Measurements from ENCODE around the gene SALL4. TPM values are rescaled to one million over a fixed set of nuclear protein-coding genes. Genes with fewer than 3 reads are reported as not detected.
"Not testable (repeated sequence)": the region's sequence is repeated elsewhere in the genome, so short reads cannot be mapped to it uniquely, and the experiment has no call there.

SALL4 gene
- total RNA-seq, 1 donor from 2014 or later: 65.4 TPM

- Mint-ChIP-seq H3K36me3 (ENCODE audit: low read depth, unreplicated experiment) (no peaks in the 10 kb centered on the region), H3K9me3 (ENCODE audit: unreplicated experiment) (no peaks in the 10 kb centered on the region), H3K27ac (ENCODE audit: unreplicated experiment) (no peak overlapping the region), H3K27me3 (ENCODE audit: unreplicated experiment) (no peaks in the 10 kb centered on the region), H3K4me3 (ENCODE audit: unreplicated experiment) (no peak overlapping the region), H3K4me1 (ENCODE audit: unreplicated experiment) (peaks cover 7% of the 10 kb centered on the region)
- no peak for DNase-seq (ENCODE audit: low spot score)
- no peak for TF ChIP-seq CTCF (IDR thresholded peaks at IDR 0.05; ENCODE audit: unreplicated experiment)
Observed at GRCh38 chr20:51747182-51747911, 55.0 kb downstream of the SALL4 start.

DNA sequence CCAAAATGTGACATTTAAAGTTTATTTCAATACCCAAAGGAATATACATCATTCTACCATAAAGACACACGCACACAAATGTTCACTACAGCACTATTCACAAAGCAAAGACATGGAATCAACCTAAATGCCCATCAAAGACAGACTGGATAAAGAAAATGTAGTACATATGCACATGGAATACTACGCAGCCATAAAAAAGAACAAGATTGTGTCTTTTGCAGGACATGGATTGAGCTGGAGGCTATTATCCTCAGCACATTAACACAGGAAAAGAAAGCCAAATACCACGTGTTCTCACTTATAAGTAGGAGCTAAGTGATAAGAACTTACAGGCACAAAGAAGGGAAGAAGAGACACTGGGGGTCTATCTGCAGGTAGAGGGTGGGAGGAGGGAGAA, 56.5 kb downstream of the SALL4 start:
- Mint-ChIP-seq H3K27me3 (ENCODE audit: unreplicated experiment) (no peaks in the 10 kb centered on the region), H3K36me3 (ENCODE audit: low read depth, unreplicated experiment) (no peaks in the 10 kb centered on the region), H3K4me1 (ENCODE audit: unreplicated experiment) (peaks cover 7% of the 10 kb centered on the region), H3K9me3 (ENCODE audit: unreplicated experiment) (no peaks in the 10 kb centered on the region), H3K27ac (ENCODE audit: unreplicated experiment) (no peak overlapping the region), H3K4me3 (ENCODE audit: unreplicated experiment) (no peak overlapping the region)
- no peak for TF ChIP-seq CTCF (IDR thresholded peaks at IDR 0.05; ENCODE audit: unreplicated experiment)
- DNase-seq (ENCODE audit: low spot score): no peak

DNA sequence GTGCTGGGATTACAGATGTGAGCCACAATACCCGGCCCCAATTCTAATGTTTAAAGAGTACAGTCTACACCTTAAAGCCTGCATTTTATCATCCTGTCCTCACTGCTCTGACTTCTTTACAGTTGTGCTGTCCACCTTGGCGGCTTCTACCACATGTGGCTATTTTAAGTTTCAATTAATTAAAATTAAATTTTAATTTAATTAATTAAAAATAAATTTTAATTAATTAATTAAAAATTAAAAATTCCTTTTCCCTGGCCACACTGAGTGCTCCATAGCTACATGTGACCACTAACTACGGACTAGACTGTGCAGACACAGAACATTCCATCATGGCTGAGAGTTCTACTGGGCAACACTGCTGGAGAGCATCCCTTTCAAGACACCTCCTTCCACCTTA, 61.5 kb downstream of the SALL4 start:
- no peak for DNase-seq (ENCODE audit: low spot score)
- no peak overlapping the region for H3K4me3 Mint-ChIP-seq (ENCODE audit: unreplicated experiment)
- H3K9me3 Mint-ChIP-seq (ENCODE audit: unreplicated experiment): no peaks in the 10 kb centered on the region
- H3K27ac Mint-ChIP-seq (ENCODE audit: unreplicated experiment): no peak overlapping the region
- no peaks in the 10 kb centered on the region for H3K36me3 Mint-ChIP-seq (ENCODE audit: low read depth, unreplicated experiment)
- H3K4me1 Mint-ChIP-seq (ENCODE audit: unreplicated experiment): peaks cover 3% of the 10 kb centered on the region
- TF ChIP-seq CTCF (IDR thresholded peaks at IDR 0.05; ENCODE audit: unreplicated experiment): no peak
- H3K27me3 Mint-ChIP-seq (ENCODE audit: unreplicated experiment): peaks cover under 1% of the 10 kb centered on the region

GRCh38 chr20:51740308-51740707, 62.0 kb downstream of the SALL4 start:
- not testable (repeated sequence) for DNase-seq (ENCODE audit: low spot score); H3K27ac Mint-ChIP-seq (ENCODE audit: unreplicated experiment); H3K4me3 Mint-ChIP-seq (ENCODE audit: unreplicated experiment); H3K4me1 Mint-ChIP-seq (ENCODE audit: unreplicated experiment); H3K36me3 Mint-ChIP-seq (ENCODE audit: low read depth, unreplicated experiment); H3K9me3 Mint-ChIP-seq (ENCODE audit: unreplicated experiment); H3K27me3 Mint-ChIP-seq (ENCODE audit: unreplicated experiment)

DNA sequence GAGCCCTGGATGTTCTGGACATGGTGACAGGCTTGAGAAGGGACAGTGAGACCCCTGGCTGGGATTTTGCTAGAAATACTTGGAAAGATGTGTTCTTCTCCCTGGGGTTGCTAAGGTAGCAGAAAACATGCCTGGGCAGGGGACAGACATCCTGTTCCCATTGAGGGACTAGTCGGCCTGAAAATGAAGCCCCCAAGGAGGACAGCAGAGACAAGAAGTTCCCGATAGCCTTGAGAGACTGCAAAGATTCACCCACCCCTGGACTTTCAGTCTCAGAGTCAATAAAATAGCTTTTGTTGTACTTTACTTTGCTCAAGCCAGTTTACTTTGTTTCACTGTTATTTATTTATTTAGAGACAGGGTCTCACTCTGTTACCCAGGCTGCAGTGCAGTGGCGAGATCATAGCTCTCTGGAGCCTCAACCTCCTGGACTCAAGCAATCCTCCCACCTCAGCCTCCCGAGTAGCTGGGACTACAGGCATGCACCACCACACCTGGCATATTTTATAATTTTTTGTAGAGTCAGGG, 62.5 kb downstream of the SALL4 start:
- Mint-ChIP-seq H3K4me1 (ENCODE audit: unreplicated experiment) (peaks cover 6% of the 10 kb centered on the region), H3K4me3 (ENCODE audit: unreplicated experiment) (no peak overlapping the region), H3K27ac (ENCODE audit: unreplicated experiment) (no peak overlapping the region), H3K27me3 (ENCODE audit: unreplicated experiment) (peaks cover 2% of the 10 kb centered on the region), H3K36me3 (ENCODE audit: low read depth, unreplicated experiment) (no peaks in the 10 kb centered on the region), H3K9me3 (ENCODE audit: unreplicated experiment) (no peaks in the 10 kb centered on the region)
- TF ChIP-seq CTCF (IDR thresholded peaks at IDR 0.05; ENCODE audit: unreplicated experiment): no peak
- DNase-seq (ENCODE audit: low spot score): no peak
